ENCODE measurements around the gene SH2D4B. TPM values are rescaled to one million over a fixed set of nuclear protein-coding genes. Genes with fewer than 3 reads are reported as not detected.

Gene SH2D4B
- total RNA-seq, 1 donor from 2014 or later = not detected

DNA sequence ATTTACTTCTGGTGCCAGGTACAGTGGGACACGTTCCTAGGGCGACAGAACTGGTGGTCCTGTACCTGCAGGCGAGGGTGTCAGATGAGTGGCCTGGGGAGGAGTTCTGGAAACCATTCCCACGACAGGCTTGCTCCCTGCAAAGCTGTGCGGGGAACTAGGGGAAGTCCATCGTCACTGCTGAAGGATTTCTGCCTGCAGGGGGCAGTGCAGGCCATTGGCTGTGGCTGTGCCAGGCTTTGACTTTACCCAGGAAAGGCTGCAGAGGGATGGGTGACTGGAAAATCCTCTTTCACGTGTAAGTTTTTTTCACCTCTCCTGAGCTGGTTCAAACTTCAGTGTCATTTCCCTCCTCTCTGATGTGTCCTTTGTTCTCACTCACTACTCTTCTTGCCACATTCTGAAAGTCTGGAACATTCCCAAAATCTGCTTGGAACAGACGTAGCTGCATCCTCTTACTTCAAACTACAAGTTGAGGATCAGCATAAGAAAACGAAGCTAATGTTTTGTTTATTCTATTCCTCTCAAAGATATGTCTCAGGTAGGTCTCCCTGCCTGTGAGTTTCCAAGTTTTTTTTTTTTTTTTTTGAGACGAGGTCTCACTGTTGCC lies 126.5 kb downstream of the SH2D4B start:
- H3K4me3 ChIP-seq = no peak overlapping the region
- H3K27ac ChIP-seq = no peak overlapping the region
- H3K4me1 ChIP-seq = peaks cover 16% of the 10 kb centered on the region
- no peaks in the 10 kb centered on the region for H3K36me3 ChIP-seq
- no peaks in the 10 kb centered on the region for H3K27me3 ChIP-seq
- TF ChIP-seq, protein P1, sequence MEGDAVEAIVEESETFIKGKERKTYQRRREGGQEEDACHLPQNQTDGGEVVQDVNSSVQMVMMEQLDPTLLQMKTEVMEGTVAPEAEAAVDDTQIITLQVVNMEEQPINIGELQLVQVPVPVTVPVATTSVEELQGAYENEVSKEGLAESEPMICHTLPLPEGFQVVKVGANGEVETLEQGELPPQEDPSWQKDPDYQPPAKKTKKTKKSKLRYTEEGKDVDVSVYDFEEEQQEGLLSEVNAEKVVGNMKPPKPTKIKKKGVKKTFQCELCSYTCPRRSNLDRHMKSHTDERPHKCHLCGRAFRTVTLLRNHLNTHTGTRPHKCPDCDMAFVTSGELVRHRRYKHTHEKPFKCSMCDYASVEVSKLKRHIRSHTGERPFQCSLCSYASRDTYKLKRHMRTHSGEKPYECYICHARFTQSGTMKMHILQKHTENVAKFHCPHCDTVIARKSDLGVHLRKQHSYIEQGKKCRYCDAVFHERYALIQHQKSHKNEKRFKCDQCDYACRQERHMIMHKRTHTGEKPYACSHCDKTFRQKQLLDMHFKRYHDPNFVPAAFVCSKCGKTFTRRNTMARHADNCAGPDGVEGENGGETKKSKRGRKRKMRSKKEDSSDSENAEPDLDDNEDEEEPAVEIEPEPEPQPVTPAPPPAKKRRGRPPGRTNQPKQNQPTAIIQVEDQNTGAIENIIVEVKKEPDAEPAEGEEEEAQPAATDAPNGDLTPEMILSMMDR (IDR thresholded peaks at IDR 0.05) = peak in 2 of 3 experiments; percentile 51 to 70
- TF ChIP-seq POLR2AphosphoS5 (IDR thresholded peaks at IDR 0.05; ENCODE audit: insufficient read depth in 1 of 2, low read depth in 1 of 2) = no peak
- no peak for TF ChIP-seq POLR2A (IDR thresholded peaks at IDR 0.05)
- intact Hi-C loops (cut with DNase I) = no loop called here
- no peaks in the 10 kb centered on the region for H3K9me3 ChIP-seq
- no peak for DNase-seq (ENCODE audit: extremely low spot score in 2 of 2)

GRCh38 chr10:80669485-80669884 lies 131.8 kb downstream of the SH2D4B start:
- intact Hi-C loops (cut with DNase I) = no loop called here
- Histone ChIP-seq H3K36me3 (no peaks in the 10 kb centered on the region), H3K4me3 (no peak overlapping the region), H3K27me3 (no peaks in the 10 kb centered on the region), H3K4me1 (peaks cover 4% of the 10 kb centered on the region), H3K27ac (no peak overlapping the region), H3K9me3 (no peaks in the 10 kb centered on the region)
- DNase-seq (ENCODE audit: extremely low spot score in 2 of 2) = peak in 1 of 2 donors; percentile 67
- no peak for TF ChIP-seq POLR2A (IDR thresholded peaks at IDR 0.05)
- TF ChIP-seq, protein P1 (IDR thresholded peaks at IDR 0.05) = no peak
- no peak for TF ChIP-seq POLR2AphosphoS5 (IDR thresholded peaks at IDR 0.05; ENCODE audit: insufficient read depth in 1 of 2, low read depth in 1 of 2)

DNA sequence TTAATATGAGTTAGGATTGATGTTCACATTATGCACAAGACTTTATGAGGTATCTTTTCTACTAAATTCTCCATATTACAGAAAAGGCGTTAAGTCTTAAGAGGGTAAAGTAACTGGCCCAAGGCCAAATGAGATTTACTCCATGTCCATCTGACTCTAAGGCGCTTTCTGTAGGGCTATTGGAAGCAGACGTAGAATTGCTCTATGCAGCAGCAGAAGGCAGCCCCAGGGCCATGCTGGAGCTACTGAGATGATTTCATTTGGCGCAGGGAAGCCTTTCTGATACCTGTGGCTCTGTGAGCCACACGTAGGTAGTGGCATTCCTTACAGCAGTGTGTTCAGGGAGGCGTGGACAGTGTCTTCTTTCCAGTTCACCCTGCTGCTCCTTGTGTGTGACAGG lies 133.1 kb downstream of the SH2D4B start:
- Histone ChIP-seq H3K4me1 (no peaks in the 10 kb centered on the region), H3K27ac (no peak overlapping the region), H3K36me3 (no peaks in the 10 kb centered on the region), H3K9me3 (no peaks in the 10 kb centered on the region), H3K27me3 (no peaks in the 10 kb centered on the region), H3K4me3 (no peak overlapping the region)
- DNase-seq (ENCODE audit: extremely low spot score in 2 of 2) = peak in 1 of 2 donors; percentile 61
- intact Hi-C loops (cut with DNase I) = no loop called here
- TF ChIP-seq POLR2AphosphoS5 (IDR thresholded peaks at IDR 0.05; ENCODE audit: insufficient read depth in 1 of 2, low read depth in 1 of 2) (no peak), POLR2A (IDR thresholded peaks at IDR 0.05) (no peak)
- TF ChIP-seq, protein P1 (IDR thresholded peaks at IDR 0.05) = no peak

DNA sequence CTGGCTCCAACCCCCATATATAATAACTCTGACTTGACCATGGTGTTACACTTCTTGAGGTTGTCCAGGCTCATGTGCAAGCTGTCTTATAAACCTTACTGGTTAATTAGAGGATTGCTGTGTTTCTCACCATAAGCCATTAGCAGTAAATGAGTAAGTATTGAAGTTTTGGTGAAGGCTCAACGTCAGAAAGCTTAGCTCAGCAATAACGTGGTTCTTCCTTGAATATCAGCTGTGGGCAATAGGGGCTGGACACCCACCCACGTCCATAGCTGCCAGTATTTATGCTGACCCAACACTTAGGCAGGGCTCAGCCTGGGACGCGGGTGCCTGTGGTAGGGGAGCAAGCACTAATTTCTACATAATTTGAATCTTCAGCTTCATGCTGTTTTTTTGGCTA lies 134.1 kb downstream of the SH2D4B start:
- DNase-seq (ENCODE audit: extremely low spot score in 2 of 2) = no peak
- H3K9me3 ChIP-seq = no peaks in the 10 kb centered on the region
- TF ChIP-seq, protein P1 (IDR thresholded peaks at IDR 0.05) = no peak
- TF ChIP-seq POLR2AphosphoS5 (IDR thresholded peaks at IDR 0.05; ENCODE audit: insufficient read depth in 1 of 2, low read depth in 1 of 2) (no peak), POLR2A (IDR thresholded peaks at IDR 0.05) (no peak)
- no peaks in the 10 kb centered on the region for H3K27me3 ChIP-seq
- intact Hi-C loops (cut with DNase I) = no loop called here
- H3K4me3 ChIP-seq = no peak overlapping the region
- H3K36me3 ChIP-seq = no peaks in the 10 kb centered on the region
- no peaks in the 10 kb centered on the region for H3K4me1 ChIP-seq
- no peak overlapping the region for H3K27ac ChIP-seq

- Histone ChIP-seq H3K4me3 (no peak overlapping the region), H3K27me3 (no peaks in the 10 kb centered on the region), H3K36me3 (no peaks in the 10 kb centered on the region), H3K4me1 (no peaks in the 10 kb centered on the region), H3K9me3 (no peaks in the 10 kb centered on the region), H3K27ac (no peak overlapping the region)
- TF ChIP-seq, protein P1 (IDR thresholded peaks at IDR 0.05) = no peak
- DNase-seq (ENCODE audit: extremely low spot score in 2 of 2) = no peak
- intact Hi-C loops (cut with DNase I) = no loop called here
Observed at GRCh38 chr10:80672613-80673012, 134.9 kb downstream of the SH2D4B start.
